ENCODE data around the gene TEAD1.

DNA sequence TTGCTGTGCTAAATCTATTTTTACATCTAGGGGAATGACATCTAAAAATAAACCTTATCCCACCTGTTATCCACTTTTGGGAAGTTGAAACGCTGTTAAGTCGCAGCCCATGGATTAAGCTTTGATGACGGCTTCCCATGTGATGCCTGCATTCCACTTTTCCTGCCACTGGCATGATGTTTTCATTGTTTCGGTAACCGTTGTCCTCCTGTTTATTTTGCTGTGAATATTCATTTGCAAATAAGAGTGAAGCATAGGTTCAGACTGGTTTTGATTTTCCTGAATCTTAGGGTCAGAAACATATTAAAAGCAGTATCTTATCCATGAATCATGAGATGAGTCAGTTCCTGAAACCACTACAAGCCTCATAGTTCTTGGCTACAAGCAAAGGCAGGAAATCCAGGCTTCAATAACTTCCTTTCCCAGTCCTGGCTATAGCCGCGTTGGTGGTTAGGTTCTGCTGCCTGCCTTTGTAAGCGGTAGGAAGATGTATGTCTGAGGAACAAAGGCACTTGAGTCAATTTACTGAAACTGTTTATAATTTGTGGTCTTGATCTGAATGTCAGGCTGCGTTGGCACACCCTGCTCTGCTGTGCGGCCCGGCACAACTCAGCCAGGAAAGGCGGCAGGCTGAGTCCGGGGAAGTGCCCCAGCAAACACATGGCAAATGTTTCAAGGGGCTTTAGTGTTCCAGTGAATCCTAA, 19.4 kb downstream of the TEAD1 start:
- TF ChIP-seq, protein P1, sequence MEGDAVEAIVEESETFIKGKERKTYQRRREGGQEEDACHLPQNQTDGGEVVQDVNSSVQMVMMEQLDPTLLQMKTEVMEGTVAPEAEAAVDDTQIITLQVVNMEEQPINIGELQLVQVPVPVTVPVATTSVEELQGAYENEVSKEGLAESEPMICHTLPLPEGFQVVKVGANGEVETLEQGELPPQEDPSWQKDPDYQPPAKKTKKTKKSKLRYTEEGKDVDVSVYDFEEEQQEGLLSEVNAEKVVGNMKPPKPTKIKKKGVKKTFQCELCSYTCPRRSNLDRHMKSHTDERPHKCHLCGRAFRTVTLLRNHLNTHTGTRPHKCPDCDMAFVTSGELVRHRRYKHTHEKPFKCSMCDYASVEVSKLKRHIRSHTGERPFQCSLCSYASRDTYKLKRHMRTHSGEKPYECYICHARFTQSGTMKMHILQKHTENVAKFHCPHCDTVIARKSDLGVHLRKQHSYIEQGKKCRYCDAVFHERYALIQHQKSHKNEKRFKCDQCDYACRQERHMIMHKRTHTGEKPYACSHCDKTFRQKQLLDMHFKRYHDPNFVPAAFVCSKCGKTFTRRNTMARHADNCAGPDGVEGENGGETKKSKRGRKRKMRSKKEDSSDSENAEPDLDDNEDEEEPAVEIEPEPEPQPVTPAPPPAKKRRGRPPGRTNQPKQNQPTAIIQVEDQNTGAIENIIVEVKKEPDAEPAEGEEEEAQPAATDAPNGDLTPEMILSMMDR (IDR thresholded peaks at IDR 0.05 in 4 of 5, conservative IDR thresholded peaks at IDR 0.05 in 1 of 5): no peak
- TF ChIP-seq POLR2A (IDR thresholded peaks at IDR 0.05): peak; percentile 66 to 83

Measured in gastrocnemius medialis (tissue), 4 donors.